Parathyroid adenoma (tissue), 2 donors: ENCODE data around the gene CSRP1.

Source experiments
- H2AFZ ChIP-seq: fragments of 300-600 bp; sonication (generic); one replicate; pipeline ENCODE4 v1.7.0; 2017; ENCODE audit warnings: antibody characterized with exemption, mild to moderate bottlenecking
- H3K27ac ChIP-seq: fragments of 300-600 bp; sonication (generic); one replicate; pipeline ENCODE4 v1.7.0; 2017
- H3K27me3 ChIP-seq: fragments of 300-600 bp; sonication (generic); one replicate; pipeline ENCODE4 v1.7.0; 2017; ENCODE audit warnings: low read length; ENCODE audit not compliant: control insufficient read depth, insufficient read depth
- H3K36me3 ChIP-seq: fragments of 300-600 bp; sonication (generic); one replicate; pipeline ENCODE4 v1.7.0; 2017; ENCODE audit warnings: low read length; ENCODE audit not compliant: control insufficient read depth, insufficient read depth
- H3K4me1 ChIP-seq: fragments of 300-600 bp; sonication (generic); one replicate; pipeline ENCODE4 v1.7.0; 2017; ENCODE audit warnings: control low read depth
- H3K4me2 ChIP-seq: fragments of 300-600 bp; sonication (generic); one replicate; pipeline ENCODE4 v1.7.0; 2017; ENCODE audit warnings: low read length
- H3K4me3 ChIP-seq: fragments of 300-600 bp; sonication (generic); one replicate; pipeline ENCODE4 v1.7.0; 2017; ENCODE audit warnings: low read depth, low read length
- H3K79me2 ChIP-seq: fragments of 300-600 bp; sonication (generic); one replicate; pipeline ENCODE4 v1.7.0; 2017; ENCODE audit warnings: control low read depth
- H3K9ac ChIP-seq: fragments of 300-600 bp; sonication (generic); one replicate; pipeline ENCODE4 v1.7.0; 2017; ENCODE audit warnings: mild to moderate bottlenecking
- H3K9me3 ChIP-seq: fragments of 300-600 bp; sonication (generic); one replicate; pipeline ENCODE4 v1.7.0; 2017; ENCODE audit warnings: low read length; ENCODE audit not compliant: control insufficient read depth
- TF ChIP-seq, protein P1 (sequence below): fragments of 300-600 bp; sonication (generic); IDR thresholded peaks from one replicate; pipeline ENCODE4 v1.7.0; 2017; ENCODE audit warnings: antibody characterized with exemption, mild to moderate bottlenecking
- donor health status: primary hyperparathyroidism.

Gene CSRP1

DNA sequence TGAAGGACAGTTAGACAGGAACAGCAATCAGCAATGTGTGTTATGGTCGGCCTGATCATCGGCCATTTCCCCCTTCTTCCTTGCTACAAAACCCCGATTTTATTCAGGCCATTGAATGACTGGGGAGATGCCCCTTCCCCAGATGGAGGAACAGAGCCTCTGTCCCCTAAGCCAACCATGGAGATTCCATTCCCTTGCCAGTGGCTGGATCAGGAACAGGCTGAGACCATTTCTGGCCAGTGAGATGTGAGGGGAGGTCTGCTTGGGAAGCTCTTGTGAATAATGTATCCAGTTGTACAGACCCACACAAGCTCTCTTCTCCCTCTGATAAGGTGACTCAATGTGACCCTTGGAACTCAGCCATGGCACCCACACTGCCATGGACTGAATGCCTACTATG lies 7.7 kb downstream of the CSRP1 start:
- Histone ChIP-seq H3K9me3 (no peaks in the 10 kb centered on the region), H3K4me1 (peaks cover 61% of the 10 kb centered on the region), H3K9ac (no peak overlapping the region), H3K79me2 (peaks cover 31% of the 10 kb centered on the region), H3K27ac (peak overlapping the region; percentile 99), H3K36me3 (no peaks in the 10 kb centered on the region), H3K4me3 (no peak overlapping the region), H3K27me3 (no peaks in the 10 kb centered on the region), H3K4me2 (no peak overlapping the region), H2AFZ (no peak overlapping the region)
- TF ChIP-seq, protein P1, sequence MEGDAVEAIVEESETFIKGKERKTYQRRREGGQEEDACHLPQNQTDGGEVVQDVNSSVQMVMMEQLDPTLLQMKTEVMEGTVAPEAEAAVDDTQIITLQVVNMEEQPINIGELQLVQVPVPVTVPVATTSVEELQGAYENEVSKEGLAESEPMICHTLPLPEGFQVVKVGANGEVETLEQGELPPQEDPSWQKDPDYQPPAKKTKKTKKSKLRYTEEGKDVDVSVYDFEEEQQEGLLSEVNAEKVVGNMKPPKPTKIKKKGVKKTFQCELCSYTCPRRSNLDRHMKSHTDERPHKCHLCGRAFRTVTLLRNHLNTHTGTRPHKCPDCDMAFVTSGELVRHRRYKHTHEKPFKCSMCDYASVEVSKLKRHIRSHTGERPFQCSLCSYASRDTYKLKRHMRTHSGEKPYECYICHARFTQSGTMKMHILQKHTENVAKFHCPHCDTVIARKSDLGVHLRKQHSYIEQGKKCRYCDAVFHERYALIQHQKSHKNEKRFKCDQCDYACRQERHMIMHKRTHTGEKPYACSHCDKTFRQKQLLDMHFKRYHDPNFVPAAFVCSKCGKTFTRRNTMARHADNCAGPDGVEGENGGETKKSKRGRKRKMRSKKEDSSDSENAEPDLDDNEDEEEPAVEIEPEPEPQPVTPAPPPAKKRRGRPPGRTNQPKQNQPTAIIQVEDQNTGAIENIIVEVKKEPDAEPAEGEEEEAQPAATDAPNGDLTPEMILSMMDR, result no peak

GRCh38 chr1:201498621-201499020 lies 8.3 kb downstream of the CSRP1 start:
- Histone ChIP-seq H3K27me3 (no peaks in the 10 kb centered on the region), H3K27ac (peak overlapping the region; percentile 99), H3K4me1 (peaks cover 61% of the 10 kb centered on the region), H3K79me2 (peaks cover 34% of the 10 kb centered on the region), H3K9ac (no peak overlapping the region), H3K9me3 (no peaks in the 10 kb centered on the region), H3K4me3 (no peak overlapping the region), H2AFZ (no peak overlapping the region), H3K36me3 (no peaks in the 10 kb centered on the region), H3K4me2 (no peak overlapping the region)
- TF ChIP-seq, protein P1, result no peak

GRCh38 chr1:201497935-201498509 lies 8.9 kb downstream of the CSRP1 start:
- TF ChIP-seq, protein P1, result no peak
- no peaks in the 10 kb centered on the region for H3K27me3 ChIP-seq
- no peaks in the 10 kb centered on the region for H3K36me3 ChIP-seq
- H3K4me2 ChIP-seq, result no peak overlapping the region
- H3K9ac ChIP-seq, result no peak overlapping the region
- no peak overlapping the region for H2AFZ ChIP-seq
- H3K9me3 ChIP-seq, result no peaks in the 10 kb centered on the region
- no peak overlapping the region for H3K27ac ChIP-seq
- H3K4me1 ChIP-seq, result peaks cover 56% of the 10 kb centered on the region
- peaks cover 37% of the 10 kb centered on the region for H3K79me2 ChIP-seq
- no peak overlapping the region for H3K4me3 ChIP-seq

GRCh38 chr1:201496296-201496690 lies 10.6 kb downstream of the CSRP1 start:
- no peaks in the 10 kb centered on the region for H3K27me3 ChIP-seq
- TF ChIP-seq, protein P1, result no peak
- no peak overlapping the region for H3K4me3 ChIP-seq
- H3K79me2 ChIP-seq, result peaks cover 43% of the 10 kb centered on the region
- no peak overlapping the region for H3K4me2 ChIP-seq
- H3K27ac ChIP-seq, result peak overlapping the region; percentile 56
- H3K36me3 ChIP-seq, result no peaks in the 10 kb centered on the region
- no peaks in the 10 kb centered on the region for H3K9me3 ChIP-seq
- H3K9ac ChIP-seq, result no peak overlapping the region
- H2AFZ ChIP-seq, result no peak overlapping the region
- H3K4me1 ChIP-seq, result peaks cover 45% of the 10 kb centered on the region

GRCh38 chr1:201495551-201496295 lies 11.2 kb downstream of the CSRP1 start:
- Histone ChIP-seq H3K36me3 (no peaks in the 10 kb centered on the region), H3K9ac (no peak overlapping the region), H3K4me3 (no peak overlapping the region), H3K27ac (peak overlapping the region; percentile 56), H3K9me3 (no peaks in the 10 kb centered on the region), H2AFZ (no peak overlapping the region), H3K4me1 (peaks cover 40% of the 10 kb centered on the region), H3K79me2 (peaks cover 38% of the 10 kb centered on the region), H3K27me3 (no peaks in the 10 kb centered on the region), H3K4me2 (no peak overlapping the region)
- TF ChIP-seq, protein P1, result no peak
